ENCODE results near the gene ADGRG3.

Gene ADGRG3

DNA sequence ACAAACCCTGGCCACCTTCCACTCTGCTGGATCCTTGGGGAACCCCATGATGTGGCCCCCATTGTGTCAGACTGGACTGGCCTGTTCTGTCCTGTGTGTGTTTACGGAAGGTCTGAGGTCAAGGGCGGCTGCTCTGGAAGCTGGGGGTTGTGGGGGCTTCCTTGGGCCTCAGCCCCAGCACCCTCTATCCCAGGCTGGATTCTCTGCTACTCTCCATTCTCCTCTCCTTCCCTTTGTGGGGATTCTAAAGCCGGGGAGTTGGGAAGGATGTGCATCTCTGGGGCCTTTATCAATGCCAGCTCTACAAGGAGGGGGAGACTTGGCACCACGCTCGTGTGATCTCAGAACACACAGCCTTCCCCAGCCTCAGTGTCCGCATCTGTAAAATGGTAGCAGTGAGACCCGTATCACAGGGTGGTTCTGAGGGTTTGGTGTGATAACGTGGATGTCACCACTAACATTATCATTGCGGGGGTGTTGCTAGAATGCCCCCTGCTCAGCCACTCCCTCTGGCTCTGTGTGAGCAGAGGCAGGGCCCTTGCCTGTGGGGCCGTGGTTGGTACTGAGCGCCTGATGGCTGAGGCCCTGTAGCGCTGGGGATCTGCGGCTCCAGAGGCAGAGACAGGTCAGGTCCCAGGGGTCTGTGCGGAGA, 21.6 kb upstream of the ADGRG3 start:
- peak in 1 of 2 experiments; percentile 10 for DNase-seq

DNA sequence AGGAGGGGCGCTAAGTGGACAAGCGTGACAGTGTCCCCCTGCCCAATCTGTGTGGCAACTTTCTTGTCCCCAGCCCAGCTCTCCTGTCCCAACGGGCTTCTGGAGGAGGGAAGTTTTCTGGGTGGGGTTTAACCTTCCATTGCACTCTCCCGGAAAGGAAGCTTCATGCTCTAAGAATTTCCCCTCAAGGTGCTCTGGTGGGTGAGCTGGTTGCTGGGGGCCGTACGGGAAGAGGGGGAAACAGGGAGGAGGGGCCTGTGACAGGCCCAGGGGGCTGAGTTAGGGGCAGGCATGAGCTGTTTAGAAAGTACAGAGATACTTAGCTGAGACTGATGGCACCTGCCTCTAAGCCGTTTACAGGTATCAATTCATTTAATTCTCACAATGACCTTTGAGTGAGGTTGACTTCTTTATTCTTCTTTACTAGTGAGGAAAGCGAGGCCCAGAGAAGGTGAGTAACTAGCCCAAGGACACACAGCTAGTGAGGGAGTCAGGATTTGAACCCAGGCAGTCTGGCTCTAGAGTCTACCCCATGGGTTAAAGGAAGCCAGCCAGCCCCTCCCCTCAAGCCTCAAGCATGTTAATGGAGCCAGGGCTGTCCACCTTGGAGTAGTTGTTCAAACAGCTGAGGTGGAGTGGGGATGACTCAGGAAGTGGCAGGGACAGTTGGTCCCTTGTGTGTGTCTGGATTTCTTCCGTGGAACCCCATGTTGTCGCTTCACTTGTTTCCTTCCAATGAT, 20.8 kb upstream of the ADGRG3 start:
- DNase-seq = no peak

DNA sequence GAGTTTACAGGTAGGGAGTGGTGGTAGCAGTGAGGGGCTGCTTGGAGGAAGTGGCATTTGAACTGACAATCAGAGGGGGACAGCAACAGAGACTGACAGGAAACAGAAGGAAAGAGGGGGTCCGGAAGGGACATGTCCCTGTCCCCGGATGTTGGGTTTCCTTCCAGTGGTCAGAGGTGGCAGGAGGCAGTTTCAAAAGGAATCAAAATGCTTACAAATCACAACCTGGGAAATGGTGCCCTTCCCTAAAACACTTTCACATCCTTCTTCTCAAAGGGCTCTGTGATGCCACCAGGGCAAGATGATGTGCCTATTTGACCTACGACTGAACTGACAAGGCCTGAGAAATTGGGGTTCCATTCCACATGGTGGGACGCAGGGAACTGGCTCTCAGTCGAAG, 20.0 kb upstream of the ADGRG3 start:
- no peak for DNase-seq

DNA sequence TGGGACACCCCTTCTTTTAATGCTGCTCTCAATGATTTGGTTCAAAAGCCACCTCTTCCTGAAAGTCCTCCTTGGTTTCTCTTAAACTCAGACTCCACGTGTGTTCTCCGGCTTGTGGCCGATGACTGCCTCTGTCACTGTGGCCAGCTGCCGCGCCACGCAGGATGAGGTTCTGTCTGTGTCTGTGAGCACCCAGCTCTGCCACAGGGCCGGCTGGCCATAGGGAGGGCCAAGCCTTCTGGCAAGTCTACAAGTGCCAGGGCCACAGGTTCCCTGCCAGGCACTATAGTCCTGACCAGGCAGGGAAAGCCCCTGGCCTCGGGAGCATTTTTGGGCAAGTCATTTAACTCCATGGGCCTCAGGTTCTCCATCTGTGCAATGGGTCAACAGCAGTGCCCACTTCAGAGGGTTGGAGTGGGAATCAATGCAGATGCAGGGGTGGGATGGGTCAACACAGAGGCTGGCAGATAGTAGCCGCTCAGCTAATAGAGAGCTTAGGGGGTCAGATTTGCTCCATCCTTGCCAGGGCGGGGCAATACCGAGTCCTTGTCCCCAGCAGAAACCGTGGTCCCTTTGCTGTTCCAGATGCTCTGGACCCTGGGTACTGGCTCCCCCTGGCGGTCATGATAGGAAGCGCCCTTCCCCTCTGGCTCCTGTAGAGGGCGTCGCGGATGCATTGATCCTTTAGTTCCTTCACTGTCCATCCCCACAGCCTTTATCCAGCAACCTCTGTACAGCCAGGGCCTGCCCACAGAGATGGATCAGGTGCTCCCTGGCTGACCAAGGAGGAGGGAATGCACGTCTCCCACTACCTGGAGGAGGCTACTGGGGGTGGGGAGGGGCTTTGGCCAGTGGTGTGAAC, 19.3 kb upstream of the ADGRG3 start:
- peak in 1 of 2 experiments; percentile 62 for DNase-seq

DNA sequence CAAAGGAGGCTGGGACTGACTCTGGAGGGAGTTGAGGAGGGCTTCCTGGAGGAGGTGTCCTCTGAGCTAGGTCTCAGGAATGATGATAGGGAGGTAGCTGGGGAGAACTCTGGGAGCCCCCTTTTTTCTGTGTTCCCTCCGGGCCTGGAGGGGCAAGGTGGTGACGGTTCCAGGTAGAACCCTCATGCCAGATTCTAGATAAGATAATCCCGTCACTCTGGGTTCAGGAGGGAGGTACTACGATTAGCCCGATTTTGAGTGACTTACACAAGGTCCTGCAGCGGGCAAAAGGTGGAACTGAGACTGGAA, 18.7 kb upstream of the ADGRG3 start:
- no peak for DNase-seq

DNA sequence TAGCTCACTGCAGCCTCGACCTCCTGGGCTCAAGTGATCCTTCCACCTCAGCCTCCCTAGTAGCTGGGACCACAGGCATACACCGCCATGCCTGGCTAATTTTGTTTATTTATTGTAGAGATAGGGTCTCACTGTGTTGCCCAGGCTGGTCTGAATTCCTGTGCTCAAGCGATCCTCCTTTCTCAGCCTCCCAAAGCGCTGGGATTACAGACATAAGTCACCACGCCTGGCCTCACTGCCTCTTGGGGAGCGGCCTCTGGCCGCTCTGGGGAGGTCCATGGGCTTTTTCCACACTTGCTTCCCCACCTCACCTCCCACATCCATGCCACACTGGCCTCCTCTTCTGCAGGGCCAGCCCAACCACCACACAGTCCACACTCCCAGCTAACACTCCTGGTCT, 18.3 kb upstream of the ADGRG3 start:
- DNase-seq = no peak

DNA sequence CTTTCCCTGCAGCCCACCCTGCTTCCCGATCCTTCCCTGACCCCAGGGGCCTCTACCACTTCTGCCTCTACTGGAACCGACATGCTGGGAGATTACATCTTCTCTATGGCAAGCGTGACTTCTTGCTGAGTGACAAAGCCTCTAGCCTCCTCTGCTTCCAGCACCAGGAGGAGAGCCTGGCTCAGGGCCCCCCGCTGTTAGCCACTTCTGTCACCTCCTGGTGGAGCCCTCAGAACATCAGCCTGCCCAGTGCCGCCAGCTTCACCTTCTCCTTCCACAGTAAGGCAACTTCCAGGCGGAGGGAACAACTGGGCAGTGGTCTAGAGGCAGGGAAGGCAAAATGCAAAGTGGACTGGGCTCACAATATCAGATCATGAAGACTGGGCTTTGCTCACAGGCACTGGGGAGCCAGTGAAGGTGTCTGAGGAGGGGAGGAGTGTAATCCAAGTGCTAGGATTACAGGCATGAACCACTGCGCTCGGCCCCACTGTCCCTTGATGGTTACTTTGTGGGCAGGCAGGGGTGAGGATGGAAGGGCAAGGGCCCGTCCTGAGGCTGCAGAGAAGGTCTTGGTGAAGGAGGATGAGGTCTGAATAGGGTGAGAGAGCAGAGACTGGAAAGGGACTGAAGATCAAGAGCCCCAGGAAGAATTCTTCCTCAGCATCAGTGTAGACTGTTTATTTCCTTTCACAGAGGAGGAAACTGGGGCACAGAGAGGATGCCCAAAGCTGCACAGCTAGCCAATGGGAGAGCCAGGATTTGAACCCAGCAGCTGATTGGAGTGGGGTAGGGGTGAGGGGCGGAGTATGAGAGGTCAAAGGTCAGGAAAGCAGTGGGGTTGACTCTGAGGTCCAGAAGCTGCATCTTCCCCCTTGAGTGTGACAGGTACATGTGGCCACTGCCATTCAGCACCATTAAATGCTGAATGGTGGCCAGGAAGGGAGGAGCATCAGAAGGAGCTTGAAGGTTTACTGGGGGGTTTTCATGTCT, 16.5 kb upstream of the ADGRG3 start:
- DNase-seq = no peak

DNA sequence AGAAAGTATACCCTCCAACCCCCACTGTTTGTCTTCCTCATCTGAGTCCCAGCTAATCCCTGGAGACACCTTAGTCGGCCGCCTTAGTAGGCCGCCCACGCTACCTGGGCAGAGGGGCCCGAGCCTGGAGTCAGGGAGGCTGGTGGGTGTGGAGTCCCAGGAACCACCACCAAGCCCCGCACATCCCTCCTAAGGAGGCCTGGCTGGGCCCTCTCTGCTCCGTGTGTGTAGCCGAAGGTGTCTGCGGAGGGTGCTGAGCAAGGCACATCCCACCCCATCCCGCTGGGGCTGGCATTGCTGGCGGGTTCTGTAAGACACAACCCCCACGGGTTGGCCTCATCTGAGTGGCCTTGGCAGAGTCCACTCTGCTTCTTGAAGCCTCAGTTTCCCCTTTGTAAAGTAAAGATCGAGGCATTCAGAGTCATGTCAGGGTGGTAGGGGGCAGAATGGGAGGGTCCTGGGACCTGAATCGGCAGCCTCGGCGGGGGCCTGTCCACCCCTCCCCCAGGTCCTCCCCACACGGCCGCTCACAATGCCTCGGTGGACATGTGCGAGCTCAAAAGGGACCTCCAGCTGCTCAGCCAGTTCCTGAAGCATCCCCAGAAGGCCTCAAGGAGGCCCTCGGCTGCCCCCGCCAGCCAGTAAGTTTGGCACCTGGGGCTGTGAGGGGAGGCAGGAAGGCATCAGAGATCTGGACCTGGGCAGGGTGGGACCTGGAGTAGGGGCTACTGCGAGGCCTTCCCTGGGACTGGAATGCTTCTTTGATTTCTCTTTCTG, 15.2 kb upstream of the ADGRG3 start:
- no peak for DNase-seq

DNA sequence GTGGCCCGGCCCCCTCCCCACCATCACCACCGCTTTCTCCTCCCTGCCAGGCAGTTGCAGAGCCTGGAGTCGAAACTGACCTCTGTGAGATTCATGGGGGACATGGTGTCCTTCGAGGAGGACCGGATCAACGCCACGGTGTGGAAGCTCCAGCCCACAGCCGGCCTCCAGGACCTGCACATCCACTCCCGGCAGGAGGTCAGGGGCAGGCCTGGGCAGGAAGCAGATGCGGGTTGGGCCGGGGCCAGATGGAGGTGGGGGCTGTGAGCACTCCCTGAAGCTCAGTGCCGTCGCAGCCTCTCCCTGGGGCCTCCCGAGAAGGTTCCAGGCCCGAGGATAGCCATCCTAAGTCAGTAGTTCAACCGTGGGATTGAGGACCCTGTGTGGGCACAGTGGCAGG, 14.2 kb upstream of the ADGRG3 start:
- no peak for DNase-seq

DNA sequence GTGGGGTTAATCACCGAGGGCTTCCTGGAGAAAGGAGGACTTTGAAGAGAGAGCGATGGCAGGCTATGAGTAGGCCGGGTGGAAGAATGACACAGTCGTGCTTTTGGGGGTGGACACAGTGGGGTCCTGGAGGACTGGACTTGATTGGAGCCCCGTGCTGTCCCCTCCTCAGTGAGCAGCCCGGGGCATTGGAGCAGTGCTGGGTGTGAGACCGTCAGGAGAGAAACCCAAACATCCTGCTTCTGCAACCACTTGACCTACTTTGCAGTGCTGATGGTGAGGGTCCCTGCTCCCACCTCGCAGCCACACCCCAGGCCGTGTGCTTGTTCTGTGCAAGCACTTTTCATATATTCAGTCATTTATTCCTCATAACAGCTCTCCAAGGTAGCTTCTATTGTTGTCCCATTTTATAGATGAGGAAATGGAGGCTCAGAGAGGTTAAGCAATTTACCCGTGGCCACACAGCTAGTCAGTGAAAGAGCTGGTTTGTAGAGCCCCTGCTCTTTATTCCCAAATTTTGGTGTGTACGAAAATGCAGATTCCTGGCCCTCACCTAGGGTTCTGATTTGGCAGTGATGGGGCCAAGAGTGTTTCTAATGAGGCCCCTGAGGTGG, 11.7 kb upstream of the ADGRG3 start:
- no peak for DNase-seq

DNA sequence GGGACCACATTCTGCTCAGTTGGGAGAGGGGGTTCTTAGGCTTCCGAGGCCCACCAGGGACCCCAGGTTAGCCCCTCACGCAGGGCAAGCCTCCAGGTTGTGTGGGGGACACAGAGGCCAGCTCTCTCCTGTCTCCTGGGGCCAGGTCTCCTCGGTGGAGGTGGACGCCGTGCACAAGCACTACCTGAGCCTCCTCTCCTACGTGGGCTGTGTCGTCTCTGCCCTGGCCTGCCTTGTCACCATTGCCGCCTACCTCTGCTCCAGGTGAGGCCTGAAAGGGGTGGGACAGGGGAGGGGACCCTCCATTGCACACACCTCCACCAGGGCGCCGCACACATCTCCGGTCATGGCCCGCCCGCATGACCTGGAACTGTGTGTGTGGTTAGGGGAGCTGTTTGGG, 10.9 kb upstream of the ADGRG3 start:
- no peak for DNase-seq

DNA sequence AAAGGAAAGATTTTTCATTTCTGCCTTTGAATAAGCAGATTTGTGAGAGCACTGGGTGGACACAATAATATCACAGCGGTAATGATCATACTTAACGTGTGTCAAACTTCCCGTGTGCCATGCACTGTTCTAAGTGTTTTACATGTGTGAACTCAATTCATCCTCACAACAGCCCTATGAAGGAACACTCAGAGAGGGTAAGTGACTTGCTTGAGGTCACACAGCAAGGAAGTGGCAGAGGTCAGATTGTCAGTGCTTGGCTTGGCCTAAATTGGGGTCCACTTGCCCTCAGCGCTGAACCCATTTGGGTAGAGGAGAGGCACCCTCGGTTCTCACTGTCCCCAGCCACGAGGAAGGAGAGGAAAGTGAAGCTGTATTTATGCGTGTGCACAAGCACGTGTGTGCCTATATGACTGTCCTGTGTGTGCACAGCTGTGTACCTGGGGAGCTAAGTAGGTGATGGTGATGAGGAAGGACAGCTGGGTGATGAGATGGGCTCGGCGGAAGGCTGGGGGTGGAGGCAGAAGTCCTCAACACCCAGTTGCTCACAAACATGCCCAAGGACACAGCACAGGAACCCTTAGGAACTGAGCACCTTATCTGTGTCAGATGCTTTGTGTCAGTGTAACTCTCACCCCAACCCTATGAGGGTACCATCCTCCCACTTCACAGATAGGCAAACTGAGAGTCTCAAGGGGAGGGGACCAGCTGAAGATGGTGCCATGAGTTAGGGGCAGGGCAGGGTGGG, 9.8 kb upstream of the ADGRG3 start:
- DNase-seq = no peak

DNA sequence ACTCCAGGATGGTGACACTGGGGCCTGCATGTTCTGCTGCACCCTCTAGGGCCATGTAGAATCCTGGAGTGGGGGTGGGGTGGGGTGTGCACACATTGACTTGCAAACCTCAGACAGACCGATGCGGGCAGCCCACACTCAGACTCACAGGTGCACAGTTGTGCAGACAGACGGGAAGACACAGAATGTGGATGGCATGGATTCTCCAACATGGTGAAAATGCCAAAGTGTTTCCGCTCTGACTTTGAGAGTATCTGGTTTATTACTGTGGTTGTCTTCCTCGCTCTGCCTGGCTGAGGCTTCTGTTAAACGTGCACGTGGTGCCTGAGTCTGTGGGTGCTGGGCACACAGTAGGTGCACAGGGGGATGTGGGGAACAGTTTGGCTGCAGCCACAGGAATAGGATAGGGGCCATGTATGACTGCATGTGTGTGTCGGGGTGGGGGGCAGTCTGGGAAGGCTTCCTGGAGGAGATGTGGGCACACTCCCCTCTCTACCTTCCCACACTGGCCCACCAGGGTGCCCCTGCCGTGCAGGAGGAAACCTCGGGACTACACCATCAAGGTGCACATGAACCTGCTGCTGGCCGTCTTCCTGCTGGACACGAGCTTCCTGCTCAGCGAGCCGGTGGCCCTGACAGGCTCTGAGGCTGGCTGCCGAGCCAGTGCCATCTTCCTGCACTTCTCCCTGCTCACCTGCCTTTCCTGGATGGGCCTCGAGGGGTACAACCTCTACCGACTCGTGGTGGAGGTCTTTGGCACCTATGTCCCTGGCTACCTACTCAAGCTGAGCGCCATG, 9.0 kb upstream of the ADGRG3 start:
- no peak for DNase-seq

DNA sequence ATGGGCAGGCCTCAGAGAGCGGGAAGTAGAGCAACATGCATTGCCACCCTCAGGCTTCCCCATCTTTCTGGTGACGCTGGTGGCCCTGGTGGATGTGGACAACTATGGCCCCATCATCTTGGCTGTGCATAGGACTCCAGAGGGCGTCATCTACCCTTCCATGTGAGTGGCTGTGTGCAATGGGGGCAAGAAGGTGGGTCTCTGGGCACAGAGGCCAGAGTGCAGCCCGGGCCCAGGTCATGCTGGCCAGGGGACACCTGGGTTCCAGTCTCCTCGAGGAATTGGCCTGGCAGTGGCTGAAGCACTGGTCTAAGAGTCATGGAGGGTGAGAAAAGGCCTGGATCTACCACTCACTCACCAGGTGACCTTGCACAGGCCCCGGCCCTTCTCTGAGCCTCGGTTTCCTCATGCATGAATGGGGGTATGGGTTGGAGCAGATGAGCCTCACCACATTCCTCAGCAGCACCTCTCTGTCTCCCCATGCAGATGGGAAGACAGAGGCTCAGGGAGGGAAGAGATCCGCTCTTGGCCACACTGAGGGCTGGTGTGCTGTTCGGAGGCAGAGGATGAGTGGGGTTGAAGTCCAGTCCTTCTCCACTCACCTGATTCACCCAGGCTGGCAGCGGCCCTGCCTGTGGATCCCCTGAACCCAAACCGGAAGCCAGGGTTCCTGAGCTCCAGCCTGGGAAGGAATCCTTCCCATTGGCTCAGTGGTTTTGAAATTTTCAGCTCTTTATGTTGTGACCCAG, 7.2 kb upstream of the ADGRG3 start:
- no peak for DNase-seq

DNA sequence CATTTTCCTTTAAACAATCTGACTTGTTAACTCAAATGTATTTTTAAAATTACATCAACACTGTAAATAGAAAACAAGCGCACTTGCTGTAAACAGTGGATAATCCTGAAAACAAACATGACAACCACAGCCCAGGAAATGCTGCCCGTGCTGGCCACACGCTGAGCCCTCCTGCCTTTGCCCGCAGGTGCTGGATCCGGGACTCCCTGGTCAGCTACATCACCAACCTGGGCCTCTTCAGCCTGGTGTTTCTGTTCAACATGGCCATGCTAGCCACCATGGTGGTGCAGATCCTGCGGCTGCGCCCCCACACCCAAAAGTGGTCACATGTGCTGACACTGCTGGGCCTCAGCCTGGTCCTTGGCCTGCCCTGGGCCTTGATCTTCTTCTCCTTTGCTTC, 6.6 kb upstream of the ADGRG3 start:
- no peak for DNase-seq

DNA sequence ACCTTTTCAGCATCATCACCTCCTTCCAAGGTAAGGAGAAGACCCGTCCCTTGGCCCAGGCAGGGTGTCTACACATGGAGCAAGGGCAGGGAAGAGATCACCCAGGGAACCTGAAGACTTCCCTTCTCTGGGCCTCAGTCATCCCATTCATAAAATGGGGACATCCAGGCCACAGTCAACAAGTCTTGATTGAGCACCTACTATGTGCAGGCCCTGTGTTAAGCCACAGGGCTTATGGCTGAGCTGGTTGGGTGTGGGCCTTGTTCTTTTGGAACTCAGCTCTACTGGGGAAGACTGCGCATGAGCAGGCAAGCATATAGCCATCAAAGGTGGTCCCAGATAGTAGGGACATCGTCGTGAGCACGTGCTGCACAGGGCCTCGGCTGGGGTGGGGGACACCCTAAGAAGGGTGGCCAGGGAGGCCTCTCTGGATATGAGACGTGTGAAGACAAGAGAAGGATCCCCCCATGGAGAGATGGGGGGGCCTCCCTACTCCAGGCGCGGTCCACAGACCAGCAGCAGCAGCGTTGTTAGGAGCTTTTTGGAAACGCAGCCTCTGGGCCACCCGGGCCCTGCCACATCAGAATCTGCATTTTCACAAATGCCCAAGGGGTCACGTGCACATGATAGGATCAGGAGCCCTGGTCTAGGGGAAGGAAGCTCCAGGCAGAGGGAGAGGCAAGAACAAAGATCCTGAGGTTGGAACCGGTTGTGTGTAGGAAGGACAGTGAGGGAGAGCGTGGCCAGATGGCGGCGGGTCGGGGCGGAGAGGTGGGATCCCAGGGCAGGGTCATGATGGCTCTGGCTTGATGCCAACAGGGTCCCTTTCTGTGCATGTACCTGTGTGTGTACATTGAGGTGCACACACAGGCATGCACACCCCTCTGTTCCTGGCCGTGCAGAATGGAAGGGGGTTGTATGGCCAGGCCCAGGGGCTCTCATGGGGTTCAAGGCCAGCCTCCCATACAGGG, 5.9 kb upstream of the ADGRG3 start:
- DNase-seq = no peak

DNA sequence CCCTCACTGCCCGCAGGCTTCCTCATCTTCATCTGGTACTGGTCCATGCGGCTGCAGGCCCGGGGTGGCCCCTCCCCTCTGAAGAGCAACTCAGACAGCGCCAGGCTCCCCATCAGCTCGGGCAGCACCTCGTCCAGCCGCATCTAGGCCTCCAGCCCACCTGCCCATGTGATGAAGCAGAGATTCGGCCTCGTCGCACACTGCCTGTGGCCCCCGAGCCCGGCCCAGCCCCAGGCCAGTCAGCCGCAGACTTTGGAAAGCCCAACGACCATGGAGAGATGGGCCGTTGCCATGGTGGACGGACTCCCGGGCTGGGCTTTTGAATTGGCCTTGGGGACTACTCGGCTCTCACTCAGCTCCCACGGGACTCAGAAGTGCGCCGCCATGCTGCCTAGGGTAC, 4.7 kb upstream of the ADGRG3 start:
- DNase-seq = no peak

Data from SW 1271 (cell line).